Measurements from ENCODE around the gene TSSK2.

The TSSK2 gene

DNA sequence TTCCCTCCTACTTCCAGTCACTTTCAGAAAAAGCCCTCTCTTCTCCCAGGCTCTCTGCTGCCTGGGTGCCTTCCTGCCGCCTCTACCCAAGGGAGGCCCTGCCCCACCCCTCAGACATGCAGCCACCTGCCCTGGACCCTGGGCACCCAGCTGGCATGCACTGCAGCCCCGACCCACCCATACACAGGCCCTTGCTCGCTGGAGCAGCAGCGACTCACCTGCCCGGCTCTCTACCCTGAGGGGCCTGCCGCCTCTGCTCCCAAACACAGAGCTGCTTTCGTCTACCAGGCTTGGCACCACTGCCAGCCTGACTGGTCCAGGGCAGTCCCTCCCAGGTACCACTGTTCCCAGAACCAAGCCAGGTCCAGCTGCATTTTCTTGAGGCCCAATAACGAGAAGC is 1.2 kb upstream of the TSSK2 start:
- Histone ChIP-seq H3K36me3 (ENCODE audit: insufficient read depth, low read length) (peaks cover 29% of the 10 kb centered on the region), H3K9me3 (ENCODE audit: low read length) (no peaks in the 10 kb centered on the region), H3K4me1 (ENCODE audit: insufficient read depth, low read length, severe bottlenecking) (no peaks in the 10 kb centered on the region), H3K27ac (ENCODE audit: low read depth, low read length, poor library complexity, severe bottlenecking) (no peak overlapping the region), H3K4me2 (ENCODE audit: low read length) (no peak overlapping the region), H3K4me3 (ENCODE audit: low read depth, low read length, poor library complexity, severe bottlenecking) (no peak overlapping the region), H2AFZ (ENCODE audit: low read length) (no peak overlapping the region), H3K9me2 (ENCODE audit: low read depth, low read length) (no peaks in the 10 kb centered on the region), H4K20me1 (ENCODE audit: insufficient read depth, low read length) (no peaks in the 10 kb centered on the region), H3K27me3 (ENCODE audit: insufficient read depth, low read length) (no peaks in the 10 kb centered on the region), H3K9ac (ENCODE audit: low read length) (no peak overlapping the region), H3K79me2 (ENCODE audit: insufficient read depth, low read length) (no peaks in the 10 kb centered on the region), H3F3A (ENCODE audit: insufficient read depth, low read length) (no peaks in the 10 kb centered on the region)
- TF ChIP-seq EZH2 (IDR thresholded peaks at IDR 0.05; ENCODE audit: borderline replicate concordance, low read length) (no peak), CTCF (IDR thresholded peaks at IDR 0.05; ENCODE audit: low read length) (no peak)

DNA sequence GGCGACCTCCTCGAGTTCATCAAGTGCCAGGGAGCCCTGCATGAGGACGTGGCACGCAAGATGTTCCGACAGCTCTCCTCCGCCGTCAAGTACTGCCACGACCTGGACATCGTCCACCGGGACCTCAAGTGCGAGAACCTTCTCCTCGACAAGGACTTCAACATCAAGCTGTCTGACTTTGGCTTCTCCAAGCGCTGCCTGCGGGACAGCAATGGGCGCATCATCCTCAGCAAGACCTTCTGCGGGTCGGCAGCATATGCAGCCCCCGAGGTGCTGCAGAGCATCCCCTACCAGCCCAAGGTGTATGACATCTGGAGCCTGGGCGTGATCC is 542 bp downstream of the TSSK2 start:
- Histone ChIP-seq H3K27me3 (ENCODE audit: insufficient read depth, low read length) (no peaks in the 10 kb centered on the region), H3K9me3 (ENCODE audit: low read length) (no peaks in the 10 kb centered on the region), H3K4me1 (ENCODE audit: insufficient read depth, low read length, severe bottlenecking) (no peaks in the 10 kb centered on the region), H3F3A (ENCODE audit: insufficient read depth, low read length) (no peaks in the 10 kb centered on the region), H3K79me2 (ENCODE audit: insufficient read depth, low read length) (no peaks in the 10 kb centered on the region), H3K9me2 (ENCODE audit: low read depth, low read length) (no peaks in the 10 kb centered on the region), H3K9ac (ENCODE audit: low read length) (no peak overlapping the region), H3K4me2 (ENCODE audit: low read length) (no peak overlapping the region), H4K20me1 (ENCODE audit: insufficient read depth, low read length) (no peaks in the 10 kb centered on the region), H3K27ac (ENCODE audit: low read depth, low read length, poor library complexity, severe bottlenecking) (no peak overlapping the region), H3K36me3 (ENCODE audit: insufficient read depth, low read length) (peaks cover 39% of the 10 kb centered on the region), H3K4me3 (ENCODE audit: low read depth, low read length, poor library complexity, severe bottlenecking) (no peak overlapping the region), H2AFZ (ENCODE audit: low read length) (no peak overlapping the region)
- TF ChIP-seq EZH2 (IDR thresholded peaks at IDR 0.05; ENCODE audit: borderline replicate concordance, low read length) = no peak
- no peak for TF ChIP-seq CTCF (IDR thresholded peaks at IDR 0.05; ENCODE audit: low read length)

- peaks cover 44% of the 10 kb centered on the region for H3K36me3 ChIP-seq (ENCODE audit: insufficient read depth, low read length)
- TF ChIP-seq CTCF (IDR thresholded peaks at IDR 0.05; ENCODE audit: low read length) (no peak), EZH2 (IDR thresholded peaks at IDR 0.05; ENCODE audit: borderline replicate concordance, low read length) (no peak)
- no peak overlapping the region for H3K9ac ChIP-seq (ENCODE audit: low read length)
Measured at GRCh38 chr22:19132153-19132552, 1.0 kb downstream of the TSSK2 start.

More at GRCh38 chr22:19132153-19132552, 1.0 kb downstream of the TSSK2 start:
- Histone ChIP-seq H3K27ac (ENCODE audit: low read depth, low read length, poor library complexity, severe bottlenecking) (no peak overlapping the region), H3F3A (ENCODE audit: insufficient read depth, low read length) (no peaks in the 10 kb centered on the region), H3K9me3 (ENCODE audit: low read length) (no peaks in the 10 kb centered on the region), H4K20me1 (ENCODE audit: insufficient read depth, low read length) (no peaks in the 10 kb centered on the region), H3K4me1 (ENCODE audit: insufficient read depth, low read length, severe bottlenecking) (no peaks in the 10 kb centered on the region), H3K79me2 (ENCODE audit: insufficient read depth, low read length) (no peaks in the 10 kb centered on the region), H3K9me2 (ENCODE audit: low read depth, low read length) (no peaks in the 10 kb centered on the region), H3K27me3 (ENCODE audit: insufficient read depth, low read length) (no peaks in the 10 kb centered on the region), H3K4me2 (ENCODE audit: low read length) (no peak overlapping the region), H2AFZ (ENCODE audit: low read length) (no peak overlapping the region), H3K4me3 (ENCODE audit: low read depth, low read length, poor library complexity, severe bottlenecking) (no peak overlapping the region)

Measured in OCI-LY1 (cell line).